ENCODE measurements around the gene LRRC8E. TPM values are rescaled to one million over a fixed set of nuclear protein-coding genes. Genes with fewer than 3 reads are reported as not detected.

The LRRC8E gene
- total RNA-seq, result not detected

- Mint-ChIP-seq H3K36me3 (no peaks in the 10 kb centered on the region), H3K9me3 (no peaks in the 10 kb centered on the region), H3K27ac (no peak within 1 kb of the TSS)
- ATAC-seq (peak; percentile 59 to 98), DNase-seq (ENCODE audit: low spot score in 2 of 2) (peak in 1 of 2 donors; percentile 62)
Observed at GRCh38 chr19:7888145-7888825, at the start of gene LRRC8E. Gene LRRC8E (plus strand): TSS chr19:7888510. CDS start chr19:7895604, 7,094 bp downstream.

- peak overlapping the region in 1 of 2 donors; percentile 6 for H3K27ac Mint-ChIP-seq
- no peaks in the 10 kb centered on the region for H3K36me3 Mint-ChIP-seq
- ATAC-seq (no peak), DNase-seq (ENCODE audit: low spot score in 2 of 2) (no peak)
- no peaks in the 10 kb centered on the region for H3K9me3 Mint-ChIP-seq
Observed at GRCh38 chr19:7839476-7839875, 48.8 kb upstream of the LRRC8E start.

DNA sequence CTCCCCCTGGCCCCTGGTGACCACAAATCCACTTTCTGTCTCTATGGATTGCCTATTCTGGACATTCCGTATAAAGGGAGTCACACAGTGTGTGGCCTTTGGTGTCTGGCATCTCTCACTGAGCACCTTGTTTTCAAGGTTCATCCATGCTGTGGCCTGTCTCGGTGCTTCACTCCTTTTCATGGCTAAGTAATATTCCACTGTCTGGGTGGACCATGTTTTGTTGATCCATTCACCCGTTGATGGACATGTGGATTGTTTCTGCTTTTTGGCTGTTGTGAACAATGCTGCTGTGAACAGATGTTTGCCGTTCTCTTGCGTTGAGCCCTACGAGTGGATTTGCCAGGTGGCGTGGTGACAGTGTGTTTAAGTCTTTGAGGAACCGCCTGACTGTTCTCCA, 47.7 kb upstream of the LRRC8E start:
- Mint-ChIP-seq H3K36me3 (no peaks in the 10 kb centered on the region), H3K9me3 (no peaks in the 10 kb centered on the region), H3K27ac (no peak overlapping the region)
- ATAC-seq (no peak), DNase-seq (ENCODE audit: low spot score in 2 of 2) (no peak)

DNA sequence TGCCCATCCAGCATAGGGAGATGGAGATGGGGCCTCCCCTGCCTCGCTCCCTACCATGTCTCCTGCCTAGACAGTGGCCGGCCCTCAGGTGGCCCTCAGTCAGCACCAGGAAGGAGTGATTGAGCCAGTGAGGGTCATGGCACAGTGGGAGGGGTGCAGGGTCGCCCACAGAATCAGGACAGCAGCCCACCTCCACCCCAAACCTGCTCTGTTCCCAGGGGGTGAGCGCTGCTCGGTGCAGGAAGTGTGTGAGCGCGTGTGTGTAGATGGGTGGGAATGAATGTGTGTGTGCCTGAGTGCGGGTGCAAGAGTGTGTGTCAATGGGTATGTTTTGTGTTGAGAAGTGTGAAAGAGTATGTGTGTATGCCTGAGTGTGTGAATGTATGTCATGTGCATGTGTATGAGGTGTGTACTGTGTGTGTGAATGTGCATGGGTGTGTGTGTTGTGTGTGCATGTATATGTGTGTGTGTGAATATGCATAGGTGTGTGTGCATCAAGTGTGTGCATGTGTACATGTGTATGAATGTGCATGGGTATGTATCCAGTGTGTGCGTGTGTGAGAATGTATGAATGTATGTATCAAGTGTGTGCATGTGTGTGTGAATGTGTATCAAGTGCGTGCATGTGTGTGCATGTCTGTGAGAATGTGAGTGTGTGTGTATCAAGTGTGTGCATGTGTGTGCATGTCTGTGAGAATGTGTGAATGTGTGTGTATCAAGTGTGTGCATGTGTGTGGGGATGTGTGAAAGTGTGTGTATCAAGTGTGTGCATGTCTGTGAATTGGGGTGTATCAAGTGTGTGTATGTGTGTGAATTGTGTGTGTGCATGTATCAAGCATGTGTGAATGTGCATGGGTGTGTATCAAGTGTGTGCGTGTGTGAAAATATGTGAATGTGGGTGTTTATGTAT, 46.3 kb upstream of the LRRC8E start:
- no peaks in the 10 kb centered on the region for H3K9me3 Mint-ChIP-seq
- H3K27ac Mint-ChIP-seq, result no peak overlapping the region
- H3K36me3 Mint-ChIP-seq, result no peaks in the 10 kb centered on the region
- ATAC-seq (no peak), DNase-seq (ENCODE audit: low spot score in 2 of 2) (no peak)

DNA sequence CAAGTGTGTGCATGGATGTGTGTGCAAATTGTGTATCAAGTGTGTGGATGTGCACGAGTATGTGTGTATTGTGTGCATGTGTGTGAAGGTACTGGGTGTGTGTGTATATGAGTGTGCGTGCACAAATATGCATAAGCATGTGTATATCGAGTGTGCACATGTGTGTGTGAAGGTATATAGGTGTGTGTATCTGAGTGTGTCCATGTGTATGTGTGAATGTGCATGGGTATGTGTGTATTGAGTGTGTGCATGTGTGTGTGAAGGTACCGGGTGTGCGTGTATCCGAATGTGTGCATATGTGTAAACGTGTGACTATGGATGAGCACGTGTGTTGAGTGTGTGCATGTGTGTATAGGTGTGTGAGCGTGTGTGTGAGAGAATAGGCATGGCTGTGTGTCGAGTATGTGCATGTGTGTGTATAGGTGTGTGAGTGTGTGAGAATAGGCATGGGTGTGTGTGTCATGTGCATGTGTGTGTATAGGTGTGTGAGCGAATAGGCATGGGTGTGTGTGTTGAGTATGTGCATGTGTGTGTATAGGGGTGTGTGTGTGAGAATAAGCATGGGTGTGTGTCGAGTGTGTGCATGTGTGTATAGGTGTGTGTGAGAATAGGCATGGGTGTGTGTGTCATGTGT, 45.5 kb upstream of the LRRC8E start:
- no peaks in the 10 kb centered on the region for H3K36me3 Mint-ChIP-seq
- H3K9me3 Mint-ChIP-seq, result no peaks in the 10 kb centered on the region
- ATAC-seq (no peak), DNase-seq (ENCODE audit: low spot score in 2 of 2) (no peak)
- H3K27ac Mint-ChIP-seq, result no peak overlapping the region

DNA sequence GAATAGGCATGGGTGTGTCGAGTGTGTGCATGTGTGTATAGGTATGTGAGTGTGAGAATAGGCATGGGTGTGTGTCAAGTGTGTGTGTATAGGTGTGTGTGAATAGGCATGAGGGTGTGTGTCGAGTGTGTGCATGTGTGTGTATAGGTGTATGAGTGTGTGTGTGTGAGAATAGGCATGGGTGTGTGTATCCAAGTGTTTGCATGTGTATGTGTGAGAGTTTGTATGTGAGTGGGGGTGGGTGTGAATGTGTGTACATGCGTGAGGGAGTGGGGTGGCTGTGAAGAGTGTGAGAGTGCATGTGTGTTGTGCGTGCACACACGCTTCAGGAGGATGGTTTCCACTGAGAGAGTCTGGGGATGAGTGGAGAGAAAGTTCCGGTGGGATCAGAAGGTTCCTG, 44.8 kb upstream of the LRRC8E start:
- Mint-ChIP-seq H3K9me3 (no peaks in the 10 kb centered on the region), H3K36me3 (no peaks in the 10 kb centered on the region), H3K27ac (no peak overlapping the region)
- ATAC-seq, result no peak
- no peak for DNase-seq (ENCODE audit: low spot score in 2 of 2)

- ATAC-seq, result no peak
- DNase-seq (ENCODE audit: low spot score in 2 of 2), result no peak
- no peaks in the 10 kb centered on the region for H3K36me3 Mint-ChIP-seq
- no peak overlapping the region for H3K27ac Mint-ChIP-seq
- no peaks in the 10 kb centered on the region for H3K9me3 Mint-ChIP-seq
Observed at GRCh38 chr19:7844405-7844804, 43.9 kb upstream of the LRRC8E start.

- Mint-ChIP-seq H3K27ac (no peak overlapping the region), H3K36me3 (no peaks in the 10 kb centered on the region), H3K9me3 (no peaks in the 10 kb centered on the region)
- DNase-seq (ENCODE audit: low spot score in 2 of 2), result no peak
- no peak for ATAC-seq
Observed at GRCh38 chr19:7844951-7845350, 43.4 kb upstream of the LRRC8E start.

DNA sequence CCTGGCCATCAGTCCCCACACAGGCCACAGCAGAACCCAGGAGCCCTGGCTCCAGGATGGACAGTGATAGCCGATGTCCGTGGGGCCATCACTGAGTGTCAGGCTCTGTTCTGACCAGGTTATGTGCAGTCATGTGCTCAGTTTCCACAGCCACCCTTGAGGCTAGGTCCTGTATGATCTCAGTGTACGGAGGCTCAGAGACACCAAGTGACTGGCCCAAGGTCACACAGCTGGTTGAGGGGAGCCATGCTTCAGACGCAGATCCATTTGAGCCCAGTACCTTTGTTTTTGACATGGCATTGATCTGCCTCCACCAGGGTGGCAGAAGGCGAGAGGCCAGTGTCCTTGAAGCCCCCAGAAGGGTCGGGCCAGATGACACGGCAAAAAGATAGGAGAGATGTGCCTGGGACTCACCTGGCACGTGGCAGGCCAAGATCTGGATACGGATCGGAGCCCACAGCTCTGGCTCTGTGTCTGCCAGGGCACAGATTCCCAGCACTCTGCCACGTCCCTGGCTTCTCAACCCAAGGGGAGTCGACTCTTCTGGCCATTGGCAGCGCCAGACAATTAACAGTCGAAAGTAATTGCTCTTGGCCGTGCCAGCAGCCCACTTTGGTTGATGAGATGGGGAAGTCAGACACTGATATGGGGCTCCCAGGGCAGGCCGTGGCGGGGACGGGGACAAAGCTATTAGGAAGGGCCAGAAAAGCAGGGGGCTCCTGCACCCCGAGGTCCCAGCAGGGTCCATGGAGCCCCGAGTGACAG, 42.7 kb upstream of the LRRC8E start:
- Mint-ChIP-seq H3K9me3 (no peaks in the 10 kb centered on the region), H3K36me3 (no peaks in the 10 kb centered on the region), H3K27ac (no peak overlapping the region)
- no peak for DNase-seq (ENCODE audit: low spot score in 2 of 2)
- ATAC-seq, result no peak

DNA sequence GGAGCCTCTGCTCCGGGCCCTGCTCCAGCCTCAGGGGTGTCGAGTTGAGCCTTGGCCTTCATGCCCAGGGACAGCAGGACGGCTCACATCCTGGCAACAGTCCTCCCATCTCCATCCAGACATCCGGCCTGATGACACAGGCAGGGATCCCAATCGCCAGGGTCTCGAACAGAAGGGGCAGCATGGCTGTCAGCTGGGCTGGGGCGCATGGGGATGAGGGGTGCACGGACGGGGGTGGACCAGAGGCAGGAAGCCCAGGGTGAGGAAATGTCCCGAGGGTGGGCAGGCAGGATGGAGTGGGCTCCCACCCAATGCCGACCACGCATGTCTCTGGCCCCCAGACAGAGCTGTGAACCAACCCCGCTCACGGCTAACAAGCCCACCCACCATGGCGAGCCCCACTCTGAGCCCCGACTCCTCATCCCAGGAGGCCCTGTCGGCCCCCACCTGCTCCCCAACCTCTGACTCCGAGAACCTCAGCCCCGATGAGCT, 42.1 kb upstream of the LRRC8E start:
- no peaks in the 10 kb centered on the region for H3K36me3 Mint-ChIP-seq
- ATAC-seq, result no peak
- no peaks in the 10 kb centered on the region for H3K9me3 Mint-ChIP-seq
- no peak for DNase-seq (ENCODE audit: low spot score in 2 of 2)
- no peak overlapping the region for H3K27ac Mint-ChIP-seq

DNA sequence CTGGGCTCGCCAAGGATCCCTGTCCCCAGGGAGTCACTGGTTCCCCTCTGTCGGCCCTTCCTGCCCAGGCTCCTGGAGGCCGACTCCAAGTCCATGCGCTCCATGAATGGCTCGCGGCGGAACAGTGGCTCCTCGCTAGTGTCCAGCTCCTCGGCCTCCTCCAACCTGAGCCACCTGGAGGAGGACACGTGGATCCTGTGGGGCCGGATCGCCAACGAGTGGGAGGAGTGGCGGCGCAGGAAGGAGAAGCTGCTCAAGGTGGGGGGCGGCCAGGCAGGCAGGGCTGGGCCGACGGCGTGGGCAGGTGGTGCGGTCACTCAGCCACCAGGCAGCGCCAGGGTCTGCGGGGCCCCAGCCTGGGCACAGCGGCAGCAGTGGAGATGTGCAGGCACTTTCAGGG, 40.6 kb upstream of the LRRC8E start:
- H3K9me3 Mint-ChIP-seq, result no peaks in the 10 kb centered on the region
- DNase-seq (ENCODE audit: low spot score in 2 of 2), result no peak
- H3K36me3 Mint-ChIP-seq, result no peaks in the 10 kb centered on the region
- H3K27ac Mint-ChIP-seq, result no peak overlapping the region
- ATAC-seq, result no peak

DNA sequence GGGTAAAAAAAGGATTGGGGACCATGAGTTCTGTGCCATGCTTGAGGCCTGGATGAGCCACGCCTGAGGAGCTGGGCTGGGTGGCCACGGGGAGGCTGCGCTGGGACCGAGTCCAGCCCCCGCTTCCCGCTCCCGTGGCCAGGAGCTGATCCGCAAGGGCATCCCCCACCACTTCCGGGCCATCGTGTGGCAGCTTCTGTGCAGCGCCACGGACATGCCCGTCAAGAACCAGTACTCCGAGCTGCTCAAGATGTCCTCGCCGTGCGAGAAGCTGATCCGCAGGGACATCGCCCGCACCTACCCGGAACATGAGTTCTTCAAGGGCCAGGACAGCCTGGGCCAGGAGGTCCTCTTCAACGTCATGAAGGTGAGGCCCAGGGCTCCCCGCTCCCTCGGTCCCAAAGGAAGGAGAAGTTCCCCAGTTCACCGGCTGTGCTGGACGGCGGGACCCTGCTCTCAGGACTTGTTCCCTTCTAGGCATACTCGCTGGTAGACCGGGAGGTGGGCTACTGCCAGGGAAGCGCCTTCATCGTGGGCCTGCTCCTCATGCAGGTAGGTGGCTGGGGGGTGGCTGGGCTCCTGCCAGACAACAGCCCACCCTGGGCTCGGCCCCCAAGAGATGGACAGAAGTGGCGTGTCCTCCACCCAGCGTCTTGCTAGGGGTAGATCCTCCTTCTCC, 39.4 kb upstream of the LRRC8E start:
- DNase-seq (ENCODE audit: low spot score in 2 of 2) (no peak), ATAC-seq (no peak)
- no peaks in the 10 kb centered on the region for H3K36me3 Mint-ChIP-seq
- no peak overlapping the region for H3K27ac Mint-ChIP-seq
- no peaks in the 10 kb centered on the region for H3K9me3 Mint-ChIP-seq

DNA sequence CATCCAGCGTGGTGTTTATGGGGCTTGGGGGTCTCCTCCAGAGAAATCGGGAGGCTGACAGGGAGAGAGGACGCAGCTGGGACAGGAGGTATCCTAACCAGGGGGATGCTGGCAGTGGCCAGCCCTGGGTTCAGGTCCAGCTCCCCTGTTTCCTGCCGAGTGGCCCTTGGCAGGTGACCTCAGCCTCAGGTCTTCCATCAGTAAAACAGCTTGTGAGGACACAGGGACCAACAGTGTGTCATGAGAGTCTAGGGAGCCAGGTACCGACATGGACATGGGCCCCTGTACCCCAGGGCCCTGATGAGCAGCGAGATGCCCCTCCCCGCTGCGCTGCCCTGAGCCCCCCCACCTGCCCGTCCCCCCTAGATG, 38.7 kb upstream of the LRRC8E start:
- DNase-seq (ENCODE audit: low spot score in 2 of 2), result no peak
- no peak overlapping the region for H3K27ac Mint-ChIP-seq
- H3K36me3 Mint-ChIP-seq, result no peaks in the 10 kb centered on the region
- ATAC-seq, result no peak
- no peaks in the 10 kb centered on the region for H3K9me3 Mint-ChIP-seq

DNA sequence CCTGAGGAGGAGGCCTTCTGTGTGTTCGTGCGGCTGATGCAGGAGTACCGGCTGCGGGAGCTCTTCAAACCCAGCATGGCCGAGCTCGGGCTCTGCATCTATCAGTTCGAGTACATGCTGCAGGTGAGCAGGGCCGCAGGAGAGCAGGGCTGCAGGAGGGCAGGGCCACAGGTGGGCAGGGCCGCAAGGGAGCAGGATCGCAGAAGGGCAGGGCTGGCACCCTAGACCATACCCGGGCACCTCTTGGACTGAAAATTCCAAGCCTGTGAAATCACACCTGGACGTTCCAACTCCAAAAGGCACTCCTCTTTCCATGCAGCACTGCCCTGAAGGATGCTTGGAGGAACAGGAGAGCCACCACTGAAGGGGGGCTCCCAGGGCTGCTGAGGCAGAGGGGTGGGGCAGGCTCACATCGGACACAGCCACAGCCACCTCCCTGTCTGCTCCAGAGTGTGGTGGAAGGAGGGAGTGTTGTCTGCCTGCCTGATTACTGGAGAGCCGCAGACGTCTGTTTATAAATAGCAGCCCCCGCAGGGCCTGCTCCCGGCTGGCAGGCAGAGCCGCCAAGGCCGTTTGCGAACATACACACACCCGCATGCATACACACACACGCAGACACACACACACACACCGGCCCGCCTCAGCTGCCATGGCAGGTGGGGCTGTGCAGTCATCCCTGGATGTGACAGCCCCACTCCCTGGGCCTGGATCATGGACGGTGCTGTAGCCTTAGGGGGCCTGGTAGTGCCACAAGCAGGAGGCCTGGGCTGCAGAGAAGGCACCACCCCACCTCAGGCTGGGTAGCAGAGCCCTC, 38.1 kb upstream of the LRRC8E start:
- no peak overlapping the region for H3K27ac Mint-ChIP-seq
- H3K36me3 Mint-ChIP-seq, result no peaks in the 10 kb centered on the region
- DNase-seq (ENCODE audit: low spot score in 2 of 2) (no peak), ATAC-seq (no peak)
- no peaks in the 10 kb centered on the region for H3K9me3 Mint-ChIP-seq

GRCh38 chr19:7850945-7851622, 37.2 kb upstream of the LRRC8E start:
- DNase-seq (ENCODE audit: low spot score in 2 of 2) (no peak), ATAC-seq (no peak)
- Mint-ChIP-seq H3K9me3 (no peaks in the 10 kb centered on the region), H3K27ac (no peak overlapping the region), H3K36me3 (no peaks in the 10 kb centered on the region)
